ENCODE results near the gene KCNQ4. TPM values are rescaled to one million over a fixed set of nuclear protein-coding genes. Genes with fewer than 3 reads are reported as not detected.

KCNQ4 gene
- total RNA-seq, 1 experiment from 2014 or later, result not detected

- H3K9me3 Mint-ChIP-seq (ENCODE audit: unreplicated experiment), result no peaks in the 10 kb centered on the region
- H3K27me3 Mint-ChIP-seq (ENCODE audit: insufficient read depth, unreplicated experiment), result no peaks in the 10 kb centered on the region
- BruUV-seq (replicated peaks), result no TSS peak
- no peak for DNase-seq (ENCODE audit: unreplicated experiment)
- peaks cover 97% of the 10 kb centered on the region for H3K36me3 Mint-ChIP-seq (ENCODE audit: insufficient read depth, unreplicated experiment)
- H3K4me1 Mint-ChIP-seq (ENCODE audit: insufficient read depth, unreplicated experiment), result peaks cover 15% of the 10 kb centered on the region
- POLR2A ChIA-PET, result interaction anchor here (1.1 kb wide), 1 partner anchor 66 kb away, joined by 3 read pairs; no protein-coding TSS in a partner anchor
- no peak for TF ChIP-seq CTCF (IDR thresholded peaks at IDR 0.05; ENCODE audit: unreplicated experiment)
- no peak overlapping the region for H3K27ac Mint-ChIP-seq (ENCODE audit: low read depth, unreplicated experiment)
- CTCF ChIA-PET, result interaction anchor here (0.6 to 6.0 kb wide), 4 partner anchors 14 to 30 kb away, joined by 3 to 47 read pairs (median 3); no protein-coding TSS in a partner anchor
- no peak overlapping the region for H3K4me3 Mint-ChIP-seq (ENCODE audit: unreplicated experiment)
- intact Hi-C loops (cut with micrococcal nuclease), result loop anchor here (5.0 kb wide), 1 partner anchor 61 kb away; no protein-coding TSS in a partner anchor
These were observed 24.8 kb upstream of the KCNQ4 start for GRCh38 chr1:40758578-40759343.

GRCh38 chr1:40760984-40761383, 22.6 kb upstream of the KCNQ4 start:
- Mint-ChIP-seq H3K27me3 (ENCODE audit: insufficient read depth, unreplicated experiment) (no peaks in the 10 kb centered on the region), H3K36me3 (ENCODE audit: insufficient read depth, unreplicated experiment) (peaks cover 97% of the 10 kb centered on the region), H3K4me3 (ENCODE audit: unreplicated experiment) (no peak overlapping the region), H3K4me1 (ENCODE audit: insufficient read depth, unreplicated experiment) (no peaks in the 10 kb centered on the region), H3K9me3 (ENCODE audit: unreplicated experiment) (no peaks in the 10 kb centered on the region), H3K27ac (ENCODE audit: low read depth, unreplicated experiment) (no peak overlapping the region)
- intact Hi-C loops (cut with micrococcal nuclease), result no loop called here
- POLR2A ChIA-PET, result no interaction called here
- no peak for TF ChIP-seq CTCF (IDR thresholded peaks at IDR 0.05; ENCODE audit: unreplicated experiment)
- no peak for DNase-seq (ENCODE audit: unreplicated experiment)
- CTCF ChIA-PET, result interaction anchor here (6.0 kb wide), 1 partner anchor 12 kb away, joined by 47 read pairs; no protein-coding TSS in a partner anchor
- BruUV-seq (replicated peaks), result no TSS peak

DNA sequence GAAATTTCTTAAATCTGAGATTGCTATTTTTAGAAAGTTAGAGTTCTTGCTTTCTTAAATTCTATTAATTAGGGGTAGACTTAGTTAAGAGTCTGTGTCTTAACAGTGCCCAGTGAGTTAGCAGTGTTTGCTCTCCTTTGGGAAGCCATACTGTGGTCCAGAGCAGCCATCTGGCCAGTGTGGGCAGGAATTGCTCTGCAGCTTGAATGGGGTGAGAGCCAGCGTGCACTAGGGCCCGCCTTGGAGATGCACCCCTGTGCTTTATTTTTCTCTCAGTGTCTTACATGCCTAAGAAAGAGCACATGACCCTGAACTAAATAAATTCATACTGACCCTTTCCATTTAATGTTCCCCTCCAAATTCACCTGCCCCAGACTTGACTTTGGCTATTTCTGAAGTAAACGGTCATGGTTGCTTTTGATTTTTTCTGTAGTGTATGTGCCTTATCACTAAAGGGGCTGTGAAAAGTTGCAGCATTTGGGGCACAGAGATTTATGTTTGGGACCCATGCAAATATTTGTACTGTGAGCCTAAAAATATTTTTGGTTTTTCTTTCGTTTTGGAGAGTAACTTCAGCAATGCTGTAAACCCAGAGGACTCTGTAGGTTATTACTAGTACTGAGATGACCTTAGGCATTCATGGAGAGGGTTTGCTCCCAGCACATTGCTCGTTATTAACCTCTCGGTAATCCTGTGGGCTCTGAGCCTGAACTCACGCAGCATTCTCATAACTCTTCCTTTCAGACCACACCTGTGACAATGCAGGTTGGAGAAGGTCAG, 21.3 kb upstream of the KCNQ4 start:
- intact Hi-C loops (cut with micrococcal nuclease), result no loop called here
- no peak for DNase-seq (ENCODE audit: unreplicated experiment)
- H3K36me3 Mint-ChIP-seq (ENCODE audit: insufficient read depth, unreplicated experiment), result peaks cover 97% of the 10 kb centered on the region
- no peaks in the 10 kb centered on the region for H3K27me3 Mint-ChIP-seq (ENCODE audit: insufficient read depth, unreplicated experiment)
- BruUV-seq (replicated peaks), result no TSS peak
- no peak overlapping the region for H3K27ac Mint-ChIP-seq (ENCODE audit: low read depth, unreplicated experiment)
- no peaks in the 10 kb centered on the region for H3K9me3 Mint-ChIP-seq (ENCODE audit: unreplicated experiment)
- CTCF ChIA-PET, result interaction anchor here (1.4 kb wide), 1 partner anchor 10 kb away, joined by 4 read pairs; no protein-coding TSS in a partner anchor
- H3K4me3 Mint-ChIP-seq (ENCODE audit: unreplicated experiment), result no peak overlapping the region
- no peak for TF ChIP-seq CTCF (IDR thresholded peaks at IDR 0.05; ENCODE audit: unreplicated experiment)
- H3K4me1 Mint-ChIP-seq (ENCODE audit: insufficient read depth, unreplicated experiment), result no peaks in the 10 kb centered on the region
- POLR2A ChIA-PET, result interaction anchor here (0.6 to 1.9 kb wide), 3 partner anchors 10 to 211 kb away, joined by 3 to 8 read pairs (median 3); no protein-coding TSS in a partner anchor

Data from MCF 10A (cell line).